Endothelial cell of umbilical vein (primary cell): ENCODE data around the gene ELMOD3. TPM values are rescaled to one million over a fixed set of nuclear protein-coding genes. Genes with fewer than 3 reads are reported as not detected.

Experiments used
- BruUV-seq: library from RNA; stranded (reverse); fragments of 400-500 nt; replicated peaks from 2 replicates; lab custom pipeline; 2021; lab: Mats Ljungman, UMichigan
- CTCF ChIA-PET: fragments of 300-600, 350-600 bp; sonication (Branson Sonifier 250); formaldehyde crosslinking; loops from one replicate; lab custom pipeline; 2021; ENCODE audit warnings: antibody characterized with exemption, inconsistent platforms; lab: Charles Lee
- POLR2A ChIA-PET: fragments of 300-600, 350-600 bp; sonication (Branson Sonifier 250); formaldehyde crosslinking; loops from one replicate; lab custom pipeline; 2021; ENCODE audit warnings: antibody characterized with exemption, inconsistent platforms; lab: Charles Lee
- DNase-seq: peaks from one replicate; pipeline ENCODE4 v3.0.0-alpha.2; 2011; ENCODE audit warnings: low read depth, low spot score
- FAIRE-seq: peaks from 2 replicates; lab custom pipeline; 2011; peaks lifted over from hg19 to GRCh38; lab: Jason Lieb, UNC
- H2AFZ ChIP-seq: 2 replicates; pipeline ENCODE4 v1.6.0; 2012; ENCODE audit warnings: low read depth, low read length, control low read depth, inconsistent platforms
- H3K27ac ChIP-seq: 2 replicates; pipeline ENCODE4 v1.5.1; 2011; ENCODE audit warnings: low read depth, mild to moderate bottlenecking, control low read depth, low read length, moderate library complexity; ENCODE audit not compliant: insufficient read depth
- H3K27me3 ChIP-seq, 2 experiments: 2 replicates each; pipeline versions ENCODE4 v1.6.0 to v1.6.1; 2011; ENCODE audit warnings: low read length in 2 of 2, mixed read lengths in 1 of 2; ENCODE audit not compliant: control insufficient read depth in 2 of 2, insufficient read depth in 2 of 2
- H3K36me3 ChIP-seq, 2 experiments: 2 replicates in 1 of 2; 3 replicates in 1 of 2; pipeline ENCODE4 v1.5.1; 2011; ENCODE audit warnings: low read length in 2 of 2, mild to moderate bottlenecking in 1 of 2, moderate library complexity in 1 of 2; ENCODE audit not compliant: control insufficient read depth in 2 of 2, insufficient read depth in 2 of 2; ENCODE audit errors: extremely low read depth in 1 of 2
- H3K4me1 ChIP-seq: 3 replicates; pipeline ENCODE4 v1.5.1; 2011; ENCODE audit warnings: mild to moderate bottlenecking, low read length; ENCODE audit not compliant: control insufficient read depth, insufficient read depth; ENCODE audit errors: extremely low read depth
- H3K4me2 ChIP-seq: 2 replicates; pipeline ENCODE4 v1.6.1; 2011; ENCODE audit warnings: low read length, control low read depth, mixed read lengths; ENCODE audit not compliant: insufficient read depth
- H3K4me3 ChIP-seq, 3 experiments: fragments of 200-600 bp in 1 of 3; sonication (generic), shearing (Covaris generic) in 1 of 3; replicated peaks in 1 of 3; 2 replicates each; pipeline ENCODE4 v1.5.1; 2011 to 2016; ENCODE audit warnings: control low read depth in 3 of 3, low read length in 3 of 3, mild to moderate bottlenecking in 2 of 3, inconsistent platforms in 1 of 3, low read depth in 1 of 3, moderate library complexity in 1 of 3; ENCODE audit not compliant: insufficient read depth in 1 of 3
- H3K79me2 ChIP-seq: 2 replicates; pipeline ENCODE4 v1.6.0; 2012; ENCODE audit warnings: low read length, inconsistent platforms; ENCODE audit not compliant: control insufficient read depth, insufficient read depth
- H3K9ac ChIP-seq: replicated peaks from 2 replicates; pipeline ENCODE3; 2011; ENCODE audit warnings: low read length, control low read depth; ENCODE audit not compliant: insufficient read depth; ENCODE audit errors: extremely low read depth
- H3K9me1 ChIP-seq: replicated peaks from 3 replicates; pipeline ENCODE4 v1.6.0; 2011; ENCODE audit warnings: mild to moderate bottlenecking, low read length; ENCODE audit not compliant: control insufficient read depth, insufficient read depth; ENCODE audit errors: extremely low read depth
- H3K9me3 ChIP-seq: replicated peaks from 2 replicates; pipeline ENCODE4 v1.5.1; 2012; ENCODE audit warnings: low read length, inconsistent platforms; ENCODE audit not compliant: control insufficient read depth, insufficient read depth
- H4K20me1 ChIP-seq: replicated peaks from 2 replicates; pipeline ENCODE3; 2011; ENCODE audit warnings: mild to moderate bottlenecking, low read length; ENCODE audit not compliant: control insufficient read depth, insufficient read depth; ENCODE audit errors: extremely low read depth
- CTCF ChIP-seq, 2 donors: IDR thresholded peaks; 1 replicate in 1 of 2; 2 replicates in 1 of 2; pipeline ENCODE4 v1.5.1; 2011; ENCODE audit warnings: low read length in 2 of 2, mild to moderate bottlenecking in 2 of 2, moderate library complexity in 2 of 2, control low read depth in 1 of 2, inconsistent platforms in 1 of 2, low read depth in 1 of 2; ENCODE audit not compliant: insufficient read depth in 1 of 2; ENCODE audit errors: extremely low read depth in 1 of 2
- EZH2 ChIP-seq: IDR thresholded peaks from 2 replicates; pipeline ENCODE4 v1.6.1; 2012; ENCODE audit warnings: borderline replicate concordance, low read depth, mild to moderate bottlenecking, moderate library complexity, low read length, inconsistent platforms; ENCODE audit not compliant: severe bottlenecking
- FOS ChIP-seq: IDR thresholded peaks from 2 replicates; pipeline ENCODE4 v1.6.1; 2011; ENCODE audit warnings: mild to moderate bottlenecking, low read length, moderate library complexity, borderline replicate concordance; ENCODE audit not compliant: insufficient read depth
- GATA2 ChIP-seq: IDR thresholded peaks from 2 replicates; pipeline ENCODE4 v1.7.0; 2011; ENCODE audit warnings: low read depth, mild to moderate bottlenecking, moderate library complexity, mixed read lengths, low read length; ENCODE audit not compliant: insufficient read length, insufficient read depth
- JUN ChIP-seq: IDR thresholded peaks from 2 replicates; pipeline ENCODE4 v1.6.1; 2011; ENCODE audit warnings: borderline replicate concordance, low read depth; ENCODE audit not compliant: insufficient read length, insufficient read depth
- MAX ChIP-seq: IDR thresholded peaks from 2 replicates; pipeline ENCODE4 v1.6.1; 2011; ENCODE audit not compliant: insufficient read depth, insufficient read length
- MYC ChIP-seq: IDR thresholded peaks from one replicate; pipeline ENCODE4 v1.6.1; 2011; ENCODE audit warnings: mild to moderate bottlenecking, low read depth, low read length
- POLR2A ChIP-seq: IDR thresholded peaks from 2 replicates; pipeline ENCODE4 v1.6.1; 2012; ENCODE audit warnings: low read depth, mild to moderate bottlenecking, control low read depth, low read length
- POLR2AphosphoS5 ChIP-seq: IDR thresholded peaks from 2 replicates; pipeline ENCODE4 v1.6.1; 2012; ENCODE audit warnings: low read depth, mild to moderate bottlenecking, control low read depth, low read length, moderate library complexity; ENCODE audit not compliant: insufficient read depth
- dilution Hi-C: fragments of 300-500 bp; cut with MboI; formaldehyde crosslinking; loops from one replicate; pipeline ENCODE4 v1.15.0; 2019; ENCODE audit warnings: low sequenced_read_pairs; ENCODE audit not compliant: extremely low pct_ligation_motif_present
- intact Hi-C: fragments of 100-400 bp; cut with micrococcal nuclease; formaldehyde crosslinking; loops from one replicate; pipeline ENCODE4 v1.10.0; 2022
- polyA plus RNA-seq, 4 experiments: library from polyadenylated mRNA; depleted of rRNA in 3 of 4; stranded (reverse) in 3 of 4; unstranded in 1 of 4; fragments of >200 nt; gene quantifications; 2 replicates each; pipeline versions ENCODE4 v1.2.1 to v1.2.3, GENCODE V29; 2011 to 2012; ENCODE audit warnings: missing spikeins in 1 of 4
- total RNA-seq: library from RNA; stranded (reverse); gene quantifications from 2 replicates; pipeline ENCODE4 v1.2.3, GENCODE V29; 2021

Gene ELMOD3
- total and polyA plus RNA-seq, 2 donors (not counting 3 experiments of a cell fraction or from before 2014, with no cell fraction given) = 12.3 to 22.0 TPM

- no peak overlapping the region for H3K4me3 ChIP-seq
- TF ChIP-seq GATA2 (no peak), POLR2AphosphoS5 (no peak), FOS (no peak), MAX (no peak), CTCF (IDR thresholded peaks at IDR 0.05; ENCODE audit: extremely low read depth in 1 of 2, insufficient read depth in 1 of 2, low read depth in 1 of 2, low read length in 2 of 2) (no peak), JUN (no peak), EZH2 (no peak), MYC (no peak), POLR2A (no peak)
- ChIA-PET CTCF (interaction anchor here (0.7 to 1.1 kb wide), 4 partner anchors 8 to 19 kb away, joined by 3 read pairs; no protein-coding TSS in a partner anchor), POLR2A (no interaction called here)
- no peaks in the 10 kb centered on the region for H3K4me1 ChIP-seq
- no peak overlapping the region for H3K4me2 ChIP-seq
- no peak for DNase-seq
- peaks cover 0 to 3% of the 10 kb centered on the region in 2 experiments for H3K36me3 ChIP-seq
- intact Hi-C loops (no loop called here), dilution Hi-C loops (no loop called here)
- H3K27me3 ChIP-seq = no peaks in the 10 kb centered on the region
- no peak overlapping the region for H2AFZ ChIP-seq
- H4K20me1 ChIP-seq = no peaks in the 10 kb centered on the region
- no TSS peak for BruUV-seq
- no peaks in the 10 kb centered on the region for H3K9me3 ChIP-seq
- H3K9ac ChIP-seq = no peak overlapping the region
- H3K9me1 ChIP-seq = no peaks in the 10 kb centered on the region
- H3K79me2 ChIP-seq = no peaks in the 10 kb centered on the region
- no peak for FAIRE-seq
- H3K27ac ChIP-seq = no peak overlapping the region
Measured at GRCh38 chr2:85383850-85384249, 29.3 kb downstream of the ELMOD3 start.
